Stimulated activated CD4-positive, alpha-beta T cell treated with anti-CD3 and anti-CD28 coated beads, Interleukin-12 subunit alpha, Interleukin-12 subunit beta, amount 100 ng/mL, for 4 hours (primary cell): ENCODE results near the gene CAB39.
"Not testable (repeated sequence)": the region's sequence is repeated elsewhere in the genome, so short reads cannot be mapped to it uniquely, and the experiment has no call there.

Source experiments
- DNase-seq: peaks from one replicate; pipeline ENCODE4 v3.0.0-alpha.2; 2020

CAB39 gene

DNA sequence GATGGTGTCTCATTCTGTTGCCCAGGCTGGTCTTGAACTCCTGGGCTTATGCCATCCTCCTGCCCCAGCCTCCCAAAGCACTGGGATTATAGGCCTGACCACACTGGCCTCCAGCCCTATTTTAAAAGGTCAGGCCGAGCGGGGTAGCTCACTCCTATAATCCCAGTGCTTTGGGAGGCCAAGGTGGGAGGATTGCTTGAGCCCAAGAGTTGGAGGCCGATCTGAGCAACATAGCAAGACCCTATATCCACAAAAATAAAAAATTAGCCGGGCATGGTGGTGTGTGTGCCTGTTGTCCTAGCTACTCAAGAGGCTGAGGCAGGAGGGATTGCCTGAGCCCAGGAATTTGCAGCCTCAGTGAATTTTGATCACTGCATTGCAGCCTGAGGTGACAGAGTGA, 3.9 kb downstream of the CAB39 start:
- DNase-seq: no peak

DNA sequence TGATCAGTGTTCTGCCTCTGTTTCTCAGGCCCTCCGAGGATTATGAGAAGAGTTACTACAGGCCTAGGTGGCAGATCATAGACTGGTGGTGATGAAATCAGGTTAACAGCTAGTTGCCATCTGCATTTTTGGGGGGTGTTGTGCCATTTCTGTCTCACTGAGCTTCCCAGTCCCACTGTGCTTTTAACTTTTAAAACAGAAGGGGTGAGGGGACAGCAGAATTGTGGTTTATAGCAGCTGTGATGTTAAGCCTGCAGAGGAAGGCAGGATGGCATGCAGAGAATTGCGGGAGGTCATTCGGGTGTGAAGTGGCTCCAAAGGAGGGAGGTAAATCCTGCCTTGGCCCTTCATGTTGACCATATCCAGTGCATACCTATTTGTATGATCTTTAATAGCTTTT, 5.0 kb downstream of the CAB39 start:
- DNase-seq: no peak

DNA sequence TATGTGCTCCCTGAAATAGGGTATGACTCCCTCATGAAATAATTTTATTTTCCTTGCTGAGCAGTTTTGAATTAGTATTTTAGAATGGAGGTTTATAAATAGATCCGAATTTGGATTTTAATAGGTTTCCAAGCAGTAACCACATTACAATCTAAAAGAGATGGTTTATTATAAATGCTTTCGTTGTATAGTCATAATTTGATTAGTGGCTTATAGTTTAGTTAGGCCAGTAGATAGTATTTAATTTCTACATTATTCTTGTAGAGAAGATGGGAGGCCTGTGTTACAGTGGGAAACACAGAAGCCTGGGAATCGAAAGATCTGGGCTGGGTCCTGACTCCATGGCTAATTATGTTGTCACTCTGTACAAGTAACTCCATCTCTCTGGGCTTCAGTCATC, 6.7 kb downstream of the CAB39 start:
- no peak for DNase-seq

DNA sequence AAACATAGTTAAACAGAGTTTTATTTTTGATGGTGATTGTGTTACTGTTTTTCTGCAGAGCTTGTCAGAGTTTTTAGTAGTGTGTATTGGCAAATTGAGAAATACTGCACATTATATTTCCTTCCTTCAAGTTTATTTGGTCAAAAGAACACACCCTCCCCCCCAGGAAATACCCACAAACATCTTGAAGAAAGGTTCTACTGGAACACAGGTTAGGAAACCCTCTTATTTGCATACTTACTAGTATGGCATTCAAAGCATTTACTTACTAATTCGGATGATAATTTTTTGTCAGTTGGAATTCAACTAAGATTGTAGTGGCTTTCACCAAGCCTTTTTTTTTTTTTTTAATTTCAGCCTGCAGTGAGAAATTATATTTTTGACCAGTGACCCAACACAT, 9.1 kb downstream of the CAB39 start:
- no peak for DNase-seq

DNA sequence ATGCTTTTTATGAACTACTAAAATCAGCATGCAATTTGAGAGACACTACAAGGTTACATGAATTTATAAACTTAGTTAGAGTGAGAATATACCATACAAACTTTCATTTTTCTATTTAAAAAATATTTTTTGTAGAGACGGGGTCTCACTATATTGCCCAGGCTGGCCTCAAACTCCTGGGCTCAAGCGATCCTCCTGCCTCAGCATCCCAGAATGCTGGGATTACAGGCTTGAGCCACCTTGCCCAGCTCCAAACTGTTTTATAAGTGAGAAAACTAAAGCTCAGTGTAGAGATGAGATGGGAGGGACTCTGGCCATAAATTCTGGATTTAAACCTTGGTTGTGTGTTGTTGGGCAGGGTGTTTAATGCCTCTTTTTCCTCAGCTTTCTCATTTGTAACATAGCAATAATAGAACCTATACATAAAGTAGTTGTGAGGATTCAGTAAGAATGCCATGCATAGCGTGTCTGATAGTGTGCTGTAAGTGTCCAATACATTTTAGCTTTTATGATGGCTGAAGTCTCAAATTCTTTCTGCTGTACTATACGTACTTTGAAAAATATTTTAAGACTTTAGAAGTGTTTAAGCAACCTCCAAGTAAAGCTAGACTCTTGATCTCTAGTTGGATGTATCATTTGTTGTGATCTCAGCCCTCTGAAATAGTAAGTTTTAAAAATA, 9.7 kb downstream of the CAB39 start:
- DNase-seq: no peak

DNA sequence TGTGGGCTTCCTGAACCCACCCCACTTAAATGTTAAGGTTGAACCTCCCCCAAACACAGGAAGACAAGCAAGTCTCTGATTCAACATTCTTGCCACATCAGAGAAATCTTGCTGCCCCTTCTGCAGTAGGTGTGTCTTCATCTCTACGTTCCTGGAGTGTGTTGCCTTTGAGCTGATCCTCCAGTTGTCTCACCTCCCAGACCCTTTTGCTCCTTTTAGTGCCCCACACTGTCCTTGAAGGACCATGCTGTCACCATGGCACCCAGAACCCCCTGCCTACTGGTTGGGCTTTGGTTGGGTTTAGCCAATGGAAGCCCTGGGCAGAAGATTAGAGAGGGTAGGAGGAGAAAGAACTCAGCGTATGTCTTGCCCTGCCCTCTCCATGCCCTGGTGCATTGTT, 10.7 kb downstream of the CAB39 start:
- peak; percentile 11 for DNase-seq

DNA sequence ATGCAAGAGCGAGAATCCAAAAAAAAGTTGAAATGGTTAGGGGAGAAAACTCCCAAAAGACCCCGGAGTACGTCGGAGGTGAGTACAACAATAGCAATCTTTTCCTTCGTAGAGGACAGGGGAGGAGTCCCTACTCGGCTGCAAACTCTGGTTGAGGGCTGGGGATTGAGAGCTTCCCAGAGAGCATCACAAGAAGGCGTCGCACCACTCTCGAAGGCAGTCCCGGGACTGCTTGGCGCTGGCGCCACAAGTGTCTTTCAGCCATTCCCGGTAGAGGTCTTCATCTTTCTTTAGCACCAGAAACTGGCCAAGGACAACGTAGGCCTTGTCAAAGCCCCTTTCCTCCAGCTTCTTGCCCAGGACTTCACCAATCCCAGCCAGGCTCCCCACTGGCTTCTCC, 12.3 kb downstream of the CAB39 start:
- DNase-seq: not testable (repeated sequence)

DNA sequence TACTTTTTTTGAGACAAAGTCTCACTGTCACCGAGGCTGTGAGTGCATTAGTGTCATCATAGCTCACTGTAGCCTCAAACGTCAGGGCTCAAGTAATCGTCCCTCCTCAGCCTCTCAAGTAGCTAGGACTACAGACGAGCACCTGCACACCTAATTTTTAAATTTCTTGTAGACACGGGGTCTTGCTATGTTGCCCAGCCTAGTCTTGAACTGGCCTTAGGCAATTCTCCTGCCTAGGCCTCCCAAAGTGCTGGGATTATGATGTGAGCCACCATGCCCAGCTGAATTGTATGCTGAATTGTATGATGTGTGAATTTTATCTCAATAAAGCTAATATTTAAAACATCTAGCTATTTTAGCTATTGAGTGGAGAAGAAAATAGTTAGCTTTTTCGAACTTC, 18.9 kb downstream of the CAB39 start:
- no peak for DNase-seq

DNA sequence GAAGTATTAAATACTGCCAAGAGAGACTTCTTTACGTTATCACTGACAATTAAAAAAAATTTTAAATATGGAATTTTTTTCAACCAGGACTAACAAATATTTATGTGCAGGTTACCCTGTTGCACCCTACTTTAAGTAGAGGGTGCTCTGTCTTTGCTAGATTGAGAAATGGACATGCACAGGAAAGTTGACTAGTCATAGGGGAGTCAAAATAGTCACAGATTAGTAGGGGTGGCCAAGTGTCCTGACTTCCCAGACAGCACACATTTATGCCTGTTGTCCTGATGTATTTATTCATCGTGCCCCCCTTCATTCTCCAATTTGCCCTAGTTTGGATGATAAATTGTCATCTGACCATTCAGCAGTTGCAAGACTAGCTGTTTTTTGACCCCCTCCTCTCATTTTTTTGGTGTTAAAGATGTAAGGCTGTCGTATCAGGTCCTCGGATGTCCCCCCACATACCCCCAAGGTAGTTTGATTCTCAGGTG, 20.3 kb downstream of the CAB39 start:
- no peak for DNase-seq

DNA sequence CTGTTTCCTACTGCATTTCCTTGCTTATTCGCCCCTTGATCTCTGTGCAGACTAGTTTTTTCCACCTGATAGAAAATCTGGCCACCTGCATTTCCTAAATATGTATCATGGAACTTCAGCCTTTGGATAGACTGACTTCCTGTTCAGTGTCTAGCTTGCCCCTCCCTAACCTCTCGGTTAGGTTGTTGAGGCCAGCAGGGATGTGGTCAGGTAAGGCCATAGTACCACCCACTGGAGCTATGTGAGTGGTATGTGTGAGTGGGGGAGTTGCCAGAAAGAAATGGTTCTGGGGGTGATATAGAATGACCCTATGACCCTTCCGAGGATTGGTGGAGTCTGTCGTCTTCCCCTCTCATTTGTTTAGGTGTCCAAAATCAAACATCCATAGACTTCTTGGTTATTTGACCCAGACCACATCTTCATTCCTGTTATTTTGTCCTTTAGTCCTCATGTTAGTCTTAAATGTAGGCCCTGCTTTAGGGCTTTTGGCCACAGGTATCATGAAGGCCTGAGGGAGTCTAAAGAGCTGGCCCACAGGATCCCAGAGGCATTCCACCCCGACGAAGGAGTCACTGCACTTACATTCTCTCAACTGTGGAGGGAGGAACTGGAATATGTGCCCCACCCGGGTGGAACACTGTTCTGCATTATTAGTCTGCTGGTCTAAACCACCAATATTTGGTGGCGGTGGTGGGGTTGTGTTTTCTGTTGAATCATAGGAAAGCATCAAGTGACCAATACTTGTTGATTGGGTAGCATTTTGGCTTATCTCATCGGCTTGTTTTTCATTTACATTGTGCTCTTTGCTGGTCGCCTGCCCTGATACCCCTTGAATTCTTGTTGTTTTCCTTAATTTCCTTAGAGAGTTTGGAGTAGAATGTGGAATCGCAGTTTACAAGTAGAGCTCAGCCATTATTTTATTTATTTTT, 21.9 kb downstream of the CAB39 start:
- DNase-seq: no peak

DNA sequence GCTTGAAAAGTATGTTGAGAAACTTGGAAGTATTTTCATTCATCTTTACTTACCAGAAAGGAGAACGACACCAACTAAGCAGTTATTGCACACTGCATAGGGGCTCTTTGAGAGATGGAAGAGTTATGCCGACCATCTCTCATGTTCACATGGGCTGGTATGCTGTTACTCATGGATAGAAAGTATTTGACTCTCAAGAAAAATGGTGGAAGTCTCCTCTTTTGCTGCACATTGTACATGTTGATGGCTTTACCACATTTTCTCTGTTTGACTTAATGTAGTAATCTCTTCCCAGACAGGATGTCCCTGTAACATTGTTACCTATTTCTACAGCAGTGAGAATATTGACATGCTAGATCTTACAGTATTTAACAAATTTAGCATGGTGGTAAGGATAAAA, 23.2 kb downstream of the CAB39 start:
- DNase-seq: no peak

DNA sequence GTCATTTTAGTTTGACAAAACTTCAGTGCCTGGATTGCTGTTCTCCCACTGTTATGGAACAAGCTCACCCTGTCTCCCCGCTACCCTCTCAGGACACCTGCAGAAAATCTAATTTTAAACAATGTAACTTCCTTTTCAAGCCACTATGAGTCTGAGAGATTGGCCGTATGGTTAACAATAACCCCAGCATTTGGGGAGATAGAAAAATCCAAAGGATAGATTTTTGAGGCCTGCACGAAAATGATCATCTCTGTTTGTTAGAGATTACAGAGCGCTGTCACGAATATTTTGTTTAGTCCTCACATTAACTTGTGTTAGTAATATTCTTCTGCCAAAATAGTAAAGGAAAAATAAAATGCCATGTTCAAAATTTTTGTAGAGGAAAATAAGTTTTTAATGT, 24.7 kb downstream of the CAB39 start:
- DNase-seq: no peak

DNA sequence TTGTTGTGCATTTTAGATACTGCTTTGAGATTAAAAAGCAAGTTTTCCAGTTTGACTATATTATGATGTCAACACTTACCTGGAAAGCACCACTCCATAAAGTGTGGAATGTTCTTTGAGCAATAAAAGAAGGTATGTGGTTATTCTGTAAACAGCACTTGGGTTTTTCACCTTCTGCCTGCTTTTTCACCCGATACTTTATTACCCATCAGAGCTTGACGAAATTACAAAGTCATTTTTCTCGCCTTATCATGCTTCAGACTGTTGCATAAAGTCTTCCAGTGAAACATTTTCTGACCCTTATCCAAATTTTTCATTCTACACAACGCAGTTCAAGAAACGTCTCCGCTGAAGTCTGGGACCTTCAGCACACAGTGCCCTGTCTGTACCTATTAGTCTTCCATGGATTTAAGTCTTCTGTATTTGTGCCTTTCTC, 25.2 kb downstream of the CAB39 start:
- no peak for DNase-seq

DNA sequence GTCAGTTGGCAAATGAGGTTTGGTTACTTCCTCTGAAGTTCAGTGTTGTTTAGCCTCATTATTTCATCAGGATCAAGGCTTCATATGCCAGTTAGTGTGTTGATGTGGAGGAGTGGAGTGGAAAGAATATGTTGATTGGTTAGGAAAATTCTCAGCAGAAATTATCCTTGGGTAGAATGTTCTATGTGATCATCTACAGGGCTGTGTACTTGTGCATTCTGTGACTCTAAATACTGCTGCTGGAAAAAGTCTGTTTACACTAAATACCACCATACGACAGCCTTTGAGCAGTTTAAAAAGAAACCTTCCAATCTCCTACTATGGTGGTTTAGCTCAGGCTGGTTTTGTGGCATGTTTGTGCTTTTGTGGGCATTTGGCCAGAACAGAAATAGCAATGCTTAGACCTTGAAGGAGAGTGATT, 25.8 kb downstream of the CAB39 start:
- DNase-seq: no peak

DNA sequence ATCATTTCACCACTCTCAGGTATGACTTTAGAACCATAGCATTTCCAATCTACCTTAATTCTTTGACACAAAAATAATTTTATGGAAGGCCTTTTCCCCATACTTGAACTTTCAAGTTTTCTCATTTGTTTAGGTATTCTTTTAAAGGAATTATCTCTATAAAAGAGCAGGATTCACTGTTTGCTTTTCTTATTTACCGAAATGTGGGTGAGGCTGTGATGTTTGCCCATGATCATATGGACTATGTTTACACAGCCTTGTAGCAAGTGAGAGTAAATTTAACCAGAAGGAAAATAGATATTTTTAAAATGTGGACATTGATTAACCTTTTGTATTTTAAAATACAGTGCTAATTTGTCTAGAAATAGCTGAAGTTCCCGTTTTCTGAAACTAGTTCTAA, 26.3 kb downstream of the CAB39 start:
- DNase-seq: no peak

DNA sequence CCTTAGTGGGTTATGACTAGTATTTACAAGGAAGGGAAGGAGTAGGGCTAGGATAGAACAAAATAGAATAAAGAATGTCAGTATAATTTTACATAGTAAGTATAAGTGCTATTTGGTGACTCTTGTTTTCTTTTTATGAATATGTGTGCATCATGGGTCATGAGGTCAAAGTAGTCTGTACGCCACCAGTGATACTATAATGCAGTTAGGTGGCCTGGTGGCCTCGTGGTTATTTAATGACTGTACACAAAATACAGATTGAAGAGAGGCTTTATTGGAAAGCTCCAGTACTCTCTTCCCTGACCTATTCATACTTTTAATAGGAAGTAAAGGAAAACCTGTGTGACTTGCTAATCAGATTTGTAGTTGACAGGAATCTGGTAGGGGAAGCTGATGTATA, 27.3 kb downstream of the CAB39 start:
- no peak for DNase-seq

DNA sequence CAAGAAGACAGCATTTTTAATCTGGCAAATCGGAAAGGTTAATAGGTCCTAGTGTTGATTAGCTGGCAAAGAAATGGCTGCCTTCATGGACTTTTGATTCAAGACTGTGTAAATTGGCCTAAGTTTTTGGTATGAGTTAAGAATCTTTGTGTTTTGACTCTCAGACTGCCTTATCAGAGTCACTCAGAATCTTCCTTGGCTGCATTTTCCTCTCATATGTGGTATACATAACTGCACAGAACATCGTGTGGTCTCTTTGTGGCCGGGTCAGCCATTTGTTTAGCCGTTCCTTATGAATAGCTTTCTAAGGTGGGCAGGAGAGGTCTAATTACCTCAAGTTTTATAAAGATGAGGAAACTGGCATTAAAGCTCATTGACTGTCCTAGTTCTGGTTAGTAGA, 30.1 kb downstream of the CAB39 start:
- no peak for DNase-seq

DNA sequence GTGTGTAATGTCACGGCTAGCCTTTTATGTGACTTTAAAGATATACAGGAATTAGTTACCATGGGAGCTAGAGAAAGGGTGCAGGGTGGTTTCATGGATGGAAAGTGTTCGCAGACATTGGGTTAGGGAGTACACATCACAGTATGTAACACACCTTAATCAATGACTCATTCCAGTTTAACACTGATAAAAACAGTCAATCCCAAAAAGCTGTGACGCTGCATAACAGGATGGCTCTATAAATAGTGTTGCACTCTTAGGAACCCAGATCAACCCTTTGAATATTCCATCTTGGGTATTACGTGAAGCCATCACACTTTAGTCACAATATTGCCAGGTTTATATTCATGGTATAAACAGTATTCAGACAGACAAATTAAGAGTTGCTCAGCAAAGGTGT, 33.6 kb downstream of the CAB39 start:
- no peak for DNase-seq

DNA sequence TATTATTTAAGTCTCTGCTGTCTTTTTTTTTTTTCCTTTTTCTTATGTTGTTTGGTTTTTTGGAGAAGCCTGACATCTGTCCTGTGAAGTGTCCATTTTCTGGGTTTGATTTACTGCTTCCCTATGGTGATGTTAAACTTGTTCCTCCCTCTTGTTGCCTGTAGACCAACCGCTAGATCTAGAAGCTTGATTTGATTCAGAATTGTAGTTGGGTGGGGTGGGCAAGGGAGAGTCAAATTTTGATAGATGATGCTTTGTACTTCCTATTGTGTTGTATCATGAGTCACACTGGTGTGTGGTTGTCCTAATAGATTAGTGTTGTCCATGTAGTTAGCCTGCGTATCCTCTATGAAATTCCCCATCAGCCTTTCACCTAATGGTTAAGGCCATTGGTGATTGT, 35.4 kb downstream of the CAB39 start:
- DNase-seq: no peak

DNA sequence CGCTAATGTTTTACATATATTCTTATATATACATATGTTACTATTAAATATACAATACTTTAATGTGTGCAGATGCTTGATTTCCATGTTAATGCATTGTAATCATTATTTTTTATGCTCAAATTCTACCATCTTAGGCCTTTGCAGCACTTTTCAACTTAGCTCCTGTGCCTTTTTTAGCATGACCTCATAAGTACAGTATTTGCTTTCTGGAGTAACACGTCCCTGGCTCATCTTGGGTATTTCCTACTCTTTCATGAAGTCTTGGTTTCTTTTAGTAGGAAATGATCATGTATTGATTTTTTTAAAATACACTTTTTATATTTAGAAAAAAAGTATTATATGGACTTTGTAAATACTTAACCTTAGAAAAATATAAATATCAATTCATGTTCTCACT, 36.5 kb downstream of the CAB39 start:
- DNase-seq: no peak

DNA sequence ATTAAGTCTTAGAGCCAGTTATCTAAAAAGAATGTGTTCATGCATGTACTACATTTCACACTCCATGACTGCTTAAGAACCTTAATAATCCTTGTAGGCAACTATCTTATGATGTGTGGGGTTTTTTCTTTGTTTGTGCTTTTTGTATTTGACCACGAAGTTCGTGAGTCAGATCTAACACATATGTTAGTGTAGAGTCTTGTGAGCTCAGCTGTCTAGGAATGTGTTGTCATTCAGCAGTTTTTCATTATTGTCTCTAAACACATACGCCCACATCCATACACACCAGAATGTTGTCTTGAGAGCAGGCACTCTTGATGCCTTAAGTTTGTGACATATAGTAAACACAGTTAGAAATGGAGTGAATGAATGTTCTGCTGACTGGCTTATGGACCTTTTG, 38.4 kb downstream of the CAB39 start:
- DNase-seq: no peak

DNA sequence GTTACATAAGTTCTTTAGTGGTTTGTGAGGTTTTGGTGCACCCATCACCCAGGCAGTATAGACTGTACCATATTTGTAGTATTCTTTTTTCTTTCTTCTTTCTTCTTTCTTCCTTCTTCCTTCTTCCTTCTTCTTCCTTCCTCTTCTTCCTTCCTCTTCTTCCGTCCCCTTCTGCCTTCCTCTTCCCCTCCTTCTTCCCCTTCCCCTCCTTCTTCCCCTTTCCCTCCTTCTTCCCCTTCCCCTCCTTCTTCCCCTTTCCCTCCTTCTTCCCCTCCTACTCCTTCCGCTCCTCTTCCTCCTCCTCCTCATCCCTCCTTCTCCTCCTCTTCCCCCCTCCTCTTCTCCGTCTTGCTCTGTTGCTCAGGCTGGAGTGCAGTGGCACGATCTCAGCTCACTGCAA, 41.6 kb downstream of the CAB39 start:
- no peak for DNase-seq

DNA sequence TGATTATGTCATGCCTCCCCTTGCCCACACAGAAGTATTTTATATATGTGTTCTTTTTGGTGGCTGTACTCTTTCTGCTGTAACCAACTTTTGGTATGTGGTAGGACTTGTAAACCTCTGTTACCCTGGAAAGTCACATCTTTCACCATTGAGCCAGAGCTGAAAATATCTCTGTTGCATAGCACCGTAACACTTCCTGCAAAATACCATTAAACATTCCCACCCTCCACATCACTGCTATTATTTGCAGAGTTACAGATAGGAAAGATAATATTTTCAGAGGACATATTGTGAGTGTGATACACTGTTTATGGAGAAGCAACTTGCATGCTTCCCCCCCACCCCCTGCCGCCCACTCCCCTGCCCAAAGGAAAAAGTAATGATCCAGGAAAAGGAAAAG, 44.8 kb downstream of the CAB39 start:
- no peak for DNase-seq
